Measurements from ENCODE around the gene ADCY6.
"Not testable (repeated sequence)": the region's sequence is repeated elsewhere in the genome, so short reads cannot be mapped to it uniquely, and the experiment has no call there.

ADCY6 gene

DNA sequence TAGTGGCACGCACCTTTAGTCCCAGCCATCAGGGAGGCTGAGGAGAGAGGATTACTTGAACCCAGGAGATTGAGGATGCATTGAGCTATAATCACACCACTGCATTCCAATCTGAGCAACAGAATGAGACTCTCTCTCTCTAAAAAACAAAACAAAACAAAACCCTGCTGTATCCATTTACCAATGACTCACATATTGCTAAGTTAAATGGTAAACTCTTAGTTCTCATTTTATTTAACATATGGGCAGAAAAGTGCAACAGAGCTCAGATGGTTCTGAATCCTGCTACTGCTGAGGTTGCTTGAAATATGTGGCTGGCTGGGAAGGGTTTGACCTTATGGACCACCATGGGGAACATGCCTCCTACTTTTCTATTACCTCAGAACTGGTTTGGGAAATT is 38.7 kb downstream of the ADCY6 start:
- no peak for DNase-seq

DNA sequence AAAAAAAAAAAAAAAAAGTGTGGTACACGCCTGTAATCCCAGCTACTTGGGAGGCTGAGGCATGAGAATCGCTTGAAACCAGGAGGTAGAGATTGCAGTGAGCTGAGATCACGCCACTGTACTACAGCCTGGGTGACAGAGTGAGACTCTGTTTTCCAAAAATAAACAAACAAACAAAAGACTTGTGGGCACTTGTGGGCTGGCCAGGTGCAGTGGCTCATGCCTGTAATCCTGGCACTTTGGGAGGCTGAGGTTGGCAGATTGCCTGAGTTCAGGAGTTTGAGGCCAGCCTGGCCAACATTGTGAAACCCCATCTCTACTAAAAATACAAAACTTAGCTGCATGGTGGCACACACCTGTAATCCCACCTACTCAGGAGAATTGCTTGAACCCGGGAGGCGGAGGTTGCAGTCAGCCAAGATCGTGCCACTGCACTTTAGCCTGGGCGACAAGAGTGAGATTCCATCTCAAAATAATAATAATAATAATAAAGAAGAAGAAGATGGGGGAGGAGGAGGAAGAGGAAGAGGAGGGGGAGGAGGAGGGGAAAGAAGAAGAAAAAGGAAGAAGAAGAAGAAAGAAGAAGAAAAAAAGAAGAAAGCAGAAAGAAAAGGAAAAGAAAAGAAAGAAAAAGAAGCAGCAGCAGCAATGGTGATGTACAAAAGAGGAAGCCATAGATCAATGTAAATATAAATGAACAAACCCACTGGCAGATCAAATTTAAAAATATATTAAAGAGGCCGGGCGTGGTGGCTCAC is 44.5 kb downstream of the ADCY6 start:
- DNase-seq: no peak

DNA sequence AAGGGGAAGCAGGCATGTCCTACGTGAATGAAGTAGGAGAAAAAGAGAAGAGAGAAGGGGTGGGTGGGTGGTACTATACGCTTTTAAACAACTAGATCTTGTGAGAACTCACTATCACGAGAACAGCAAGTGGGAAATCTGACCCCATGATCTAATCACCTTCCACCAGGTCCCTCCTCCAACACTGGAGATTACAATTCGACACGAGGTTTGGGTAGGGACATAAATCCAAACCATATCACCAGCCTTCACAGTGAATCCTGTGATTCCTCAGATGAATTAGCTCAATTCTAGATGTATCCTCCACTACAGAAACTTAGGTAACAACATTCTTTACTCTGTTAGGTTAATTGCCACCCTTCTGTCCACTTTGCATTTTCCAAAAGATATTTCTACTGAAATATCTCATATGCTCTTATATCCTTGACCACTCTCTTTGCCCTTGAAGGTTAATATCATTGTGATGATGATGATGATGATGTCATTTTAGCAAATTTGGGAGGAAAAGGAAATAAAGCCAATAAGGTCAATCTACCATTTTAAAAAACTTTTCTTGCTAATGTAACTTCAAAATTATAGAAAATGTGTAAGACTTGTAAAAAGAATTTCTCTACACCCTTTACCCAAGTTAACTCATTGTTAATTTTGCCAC is 49.1 kb downstream of the ADCY6 start:
- peak; percentile 26 for DNase-seq

DNA sequence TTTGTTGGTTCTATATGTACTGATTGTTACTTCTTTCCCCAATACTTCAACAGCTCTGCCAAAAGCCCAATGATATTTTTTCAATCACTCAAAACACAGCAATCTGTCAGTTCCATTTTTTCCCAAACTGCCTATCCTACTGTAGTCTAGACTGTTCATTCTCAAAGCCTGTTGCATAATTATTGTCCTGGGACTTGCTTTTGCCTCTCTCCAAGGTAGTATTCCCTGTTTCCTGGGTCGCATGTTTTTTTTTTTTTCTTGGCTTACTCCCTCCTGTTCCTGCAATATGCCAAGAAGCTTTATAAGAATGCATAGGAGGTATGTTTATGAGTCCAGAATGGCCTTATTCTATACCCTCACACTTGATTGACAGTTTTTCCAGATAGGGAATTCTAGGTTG is 52.4 kb downstream of the ADCY6 start:
- no peak for DNase-seq

DNA sequence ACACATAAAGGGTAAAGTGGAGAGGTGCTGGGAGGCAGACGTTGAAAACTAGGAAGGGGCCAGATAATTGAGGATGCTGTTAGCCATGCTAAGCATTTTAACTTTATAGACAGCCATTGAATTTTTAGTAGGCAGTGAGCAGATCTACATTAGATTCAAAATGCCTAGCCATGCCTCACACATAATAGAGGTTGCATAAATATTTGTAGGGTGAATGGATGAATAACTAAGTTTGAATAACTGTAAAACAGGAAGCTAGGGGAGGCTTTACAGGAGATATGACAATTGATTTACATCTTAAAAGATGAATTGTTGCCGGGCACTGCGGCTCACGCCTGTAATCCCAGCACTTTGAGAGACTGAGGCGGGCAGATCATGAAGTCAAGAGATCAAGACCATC is 60.1 kb downstream of the ADCY6 start:
- no peak for DNase-seq

DNA sequence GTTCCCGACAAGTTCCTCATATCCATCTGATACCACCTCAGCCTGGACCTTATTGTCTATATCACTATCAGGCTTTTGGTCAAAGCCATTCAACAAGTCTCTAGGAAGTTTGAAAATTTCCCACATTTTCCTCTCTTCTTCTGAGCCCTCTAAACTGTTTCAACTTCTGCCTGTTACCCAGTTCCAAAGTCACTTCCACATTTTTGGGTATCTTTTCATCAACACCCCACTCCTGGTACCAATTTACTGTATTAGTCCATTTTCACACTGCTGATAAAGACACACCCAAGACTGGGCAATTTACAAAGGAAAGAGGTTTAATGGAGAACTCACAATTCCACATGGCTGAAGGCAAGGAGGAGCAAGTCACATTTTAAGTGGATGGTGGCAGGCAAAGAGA is 68.2 kb downstream of the ADCY6 start:
- not testable (repeated sequence) for DNase-seq

DNA sequence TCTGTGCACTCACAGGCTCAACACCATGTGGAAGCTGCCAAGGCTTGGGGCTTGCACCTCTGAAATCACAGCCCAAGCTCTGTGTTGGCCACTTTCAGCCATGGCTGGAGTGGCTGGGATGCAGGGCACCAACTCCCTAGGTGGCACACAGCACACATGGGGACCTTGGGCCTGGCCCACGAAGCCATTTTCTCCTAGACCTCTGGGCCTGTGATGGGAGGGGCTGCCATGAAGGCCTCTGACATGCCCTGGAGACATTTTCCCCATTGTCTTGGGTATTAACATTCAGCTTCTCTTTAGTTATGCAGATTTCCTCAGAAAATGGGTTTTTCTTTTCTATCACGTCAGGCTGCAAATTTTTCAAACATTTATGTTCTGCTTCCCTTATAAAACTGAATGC is 68.7 kb downstream of the ADCY6 start:
- not testable (repeated sequence) for DNase-seq

DNA sequence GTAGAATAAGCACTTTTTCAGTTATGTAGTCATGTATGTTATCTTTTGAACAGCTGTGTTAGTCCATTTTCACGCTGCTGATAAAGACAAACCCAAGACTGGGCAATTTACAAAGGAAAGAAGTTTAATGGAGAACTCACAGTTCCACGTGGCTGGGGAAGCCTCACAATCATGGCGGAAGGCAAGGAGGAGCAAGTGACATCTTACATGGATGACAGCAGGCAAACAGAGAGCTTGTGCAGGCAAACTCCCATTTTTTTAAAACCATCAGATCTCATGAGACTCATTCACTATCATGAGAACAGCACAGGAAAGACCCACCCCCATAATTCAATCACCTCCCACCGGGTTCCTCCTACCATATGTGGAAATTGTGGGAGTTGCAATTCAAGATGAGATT is 69.9 kb downstream of the ADCY6 start:
- DNase-seq: not testable (repeated sequence)

DNA sequence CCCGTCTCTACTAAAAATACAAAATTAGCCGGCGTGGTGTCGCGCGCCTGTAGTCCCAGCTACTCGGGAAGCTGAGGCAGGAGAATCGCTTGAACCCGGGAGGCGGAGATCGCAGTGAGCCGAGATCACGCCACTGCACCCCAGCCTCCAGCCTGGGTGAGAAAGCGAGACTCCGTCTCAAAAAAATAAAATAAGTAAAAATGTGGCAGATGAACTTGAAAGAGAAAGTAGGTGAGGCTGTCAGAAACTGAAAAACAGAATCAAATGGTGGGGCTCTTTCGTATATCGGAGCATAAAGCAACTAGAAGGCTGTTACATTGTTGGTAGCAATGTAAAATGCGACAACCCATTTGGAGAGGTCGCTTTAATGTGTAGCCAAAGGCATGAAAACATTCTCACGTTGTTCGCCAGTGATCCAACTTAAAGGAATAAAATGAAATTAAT is 71.6 kb downstream of the ADCY6 start:
- peak; percentile 34 for DNase-seq

DNA sequence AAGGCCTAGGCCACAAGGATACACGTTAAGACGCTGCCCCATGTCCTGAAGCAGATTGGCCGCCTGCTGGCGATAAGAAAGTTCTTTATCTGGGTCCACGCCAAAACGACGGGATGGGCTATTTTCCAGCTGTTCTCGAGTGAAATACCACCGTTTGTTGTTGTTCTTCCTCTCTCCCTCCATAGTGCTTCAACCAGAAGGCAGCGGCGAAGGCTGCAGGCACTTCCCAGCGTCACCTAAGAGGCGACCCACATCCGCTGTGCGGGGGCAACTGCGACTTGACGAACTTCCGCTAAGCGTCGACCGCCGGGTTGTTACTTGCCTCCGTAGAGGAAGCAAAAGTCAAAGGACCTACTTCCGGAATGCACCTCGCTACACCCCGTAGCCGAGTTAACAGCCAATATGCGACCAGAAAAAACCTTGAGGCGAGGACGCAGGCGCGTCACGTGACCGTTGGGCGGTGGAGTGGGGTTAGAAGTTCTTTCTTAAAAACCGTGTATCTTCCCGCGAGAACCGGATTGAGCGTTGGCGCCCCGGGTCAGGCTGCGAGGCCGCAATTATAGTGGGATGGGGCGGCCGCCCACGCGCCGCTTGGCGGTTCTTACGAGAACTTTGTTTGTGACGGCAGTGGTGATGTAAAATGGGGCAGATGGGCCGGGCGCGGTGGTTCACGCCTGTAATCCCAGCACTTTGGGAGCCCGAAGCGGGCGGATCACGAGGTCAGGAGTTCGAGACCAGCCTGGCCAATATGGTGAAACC is 72.2 kb downstream of the ADCY6 start, which contains the start of gene CCNT1:
Gene CCNT1 (minus strand): TSS at position 215 of the 759 bp plus-strand sequence. CDS start 32 bp downstream, at position 183.
- peak; percentile 100 for DNase-seq

Measured in suppressor macrophage treated with lipopolysaccharide for 4 hours (primary cell).